Tibial artery (tissue), 4 donors: Measurements from ENCODE around the gene CDH4.

Source experiments
- DNase-seq, 2 donors: peaks; one replicate each; pipeline ENCODE4 v3.0.0-alpha.2; 2019
- H3K27ac ChIP-seq, 2 donors: fragments of 200-600 bp; sonication (generic) in 1 of 2; 1 replicate in 1 of 2; 2 replicates in 1 of 2; pipeline ENCODE4 v1.5.1; 2018 to 2019; ENCODE audit warnings: mild to moderate bottlenecking in 1 of 2
- H3K27me3 ChIP-seq, 2 donors: fragments of 200-600 bp; sonication (generic) in 1 of 2; one replicate each; pipeline versions ENCODE4 v1.5.1 to v1.6.0; 2016 to 2019
- H3K36me3 ChIP-seq, 3 donors: fragments of 200-600 bp; sonication (generic) in 2 of 3; one replicate each; pipeline ENCODE4 v1.5.1; 2016 to 2019; ENCODE audit warnings: mild to moderate bottlenecking in 2 of 3
- H3K4me1 ChIP-seq, 4 donors: fragments of 200-600 bp; sonication (generic) in 2 of 4; 1 replicate in 3 of 4; 2 replicates in 1 of 4; pipeline ENCODE4 v1.5.1; 2016 to 2019
- H3K4me3 ChIP-seq, 2 donors: fragments of 200-600 bp; sonication (generic) in 1 of 2; 1 replicate in 1 of 2; 2 replicates in 1 of 2; pipeline ENCODE4 v1.5.1; 2018 to 2019; ENCODE audit warnings: mild to moderate bottlenecking in 2 of 2
- H3K9me3 ChIP-seq, 3 donors: fragments of 200-600 bp; sonication (generic) in 1 of 3; one replicate each; pipeline ENCODE4 v1.5.1; 2016 to 2019
- intact Hi-C: fragments of 100-400 bp; cut with DNase I; formaldehyde crosslinking; loops from one replicate; pipeline ENCODE4 v1.15.0; 2023; ENCODE audit warnings: low total_unique reads
- TF ChIP-seq, protein P1 (sequence below), 2 experiments: fragments of 200-600 bp in 1 of 2; fragments of 450-650 bp in 1 of 2; IDR thresholded peaks; one replicate each; pipeline ENCODE4 v1.5.1; 2017 to 2019; ENCODE audit warnings: antibody characterized with exemption in 2 of 2, mild to moderate bottlenecking in 1 of 2, moderate library complexity in 1 of 2

The CDH4 gene

DNA sequence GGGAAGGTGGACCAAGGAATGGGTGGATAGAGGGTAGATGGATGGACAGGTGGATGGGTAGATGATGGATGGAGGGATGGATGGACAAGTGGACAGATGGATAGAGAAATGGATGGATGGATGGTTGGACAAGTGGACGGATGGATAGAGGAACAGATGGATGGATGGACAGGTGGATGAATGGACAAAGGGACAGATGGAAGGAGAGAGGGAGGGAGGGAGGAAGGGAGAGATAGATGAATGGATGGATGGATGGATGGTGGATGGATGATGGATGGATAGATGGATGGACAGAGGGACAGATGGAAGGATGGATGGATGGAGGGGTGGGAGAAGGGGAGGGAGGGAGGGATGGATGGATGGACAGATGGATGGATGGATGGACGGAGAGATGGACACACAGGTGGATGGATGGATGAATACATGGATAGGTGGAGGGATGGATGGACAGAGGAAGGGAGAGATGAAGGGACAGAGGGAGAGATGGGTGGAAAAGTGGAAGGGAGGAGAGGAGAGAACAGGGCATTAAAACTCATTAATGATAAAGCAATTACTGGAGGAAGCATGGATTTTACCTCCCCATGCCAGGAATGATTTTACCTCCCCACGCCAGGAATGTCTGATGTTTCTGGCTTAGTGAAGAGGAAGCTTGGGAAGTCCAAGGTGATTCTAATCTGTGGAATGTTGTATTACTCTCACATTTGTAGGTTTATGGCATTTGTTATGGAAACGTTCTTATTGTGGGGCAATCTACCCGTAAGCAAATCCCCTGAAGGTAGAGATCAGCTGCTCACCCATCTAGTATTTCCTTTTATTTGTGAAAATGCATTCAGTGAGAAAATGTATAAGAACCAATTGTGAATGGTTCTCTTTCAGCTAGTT, 430.3 kb downstream of the CDH4 start:
- Histone ChIP-seq H3K4me1 (peaks cover 0 to 8% (median 0%) of the 10 kb centered on the region in 4 donors), H3K27me3 (peaks cover 0 to 33% of the 10 kb centered on the region in 2 donors), H3K27ac (no peak overlapping the region), H3K36me3 (no peaks in the 10 kb centered on the region), H3K4me3 (no peak overlapping the region), H3K9me3 (no peaks in the 10 kb centered on the region)
- DNase-seq = no peak
- TF ChIP-seq, protein P1, sequence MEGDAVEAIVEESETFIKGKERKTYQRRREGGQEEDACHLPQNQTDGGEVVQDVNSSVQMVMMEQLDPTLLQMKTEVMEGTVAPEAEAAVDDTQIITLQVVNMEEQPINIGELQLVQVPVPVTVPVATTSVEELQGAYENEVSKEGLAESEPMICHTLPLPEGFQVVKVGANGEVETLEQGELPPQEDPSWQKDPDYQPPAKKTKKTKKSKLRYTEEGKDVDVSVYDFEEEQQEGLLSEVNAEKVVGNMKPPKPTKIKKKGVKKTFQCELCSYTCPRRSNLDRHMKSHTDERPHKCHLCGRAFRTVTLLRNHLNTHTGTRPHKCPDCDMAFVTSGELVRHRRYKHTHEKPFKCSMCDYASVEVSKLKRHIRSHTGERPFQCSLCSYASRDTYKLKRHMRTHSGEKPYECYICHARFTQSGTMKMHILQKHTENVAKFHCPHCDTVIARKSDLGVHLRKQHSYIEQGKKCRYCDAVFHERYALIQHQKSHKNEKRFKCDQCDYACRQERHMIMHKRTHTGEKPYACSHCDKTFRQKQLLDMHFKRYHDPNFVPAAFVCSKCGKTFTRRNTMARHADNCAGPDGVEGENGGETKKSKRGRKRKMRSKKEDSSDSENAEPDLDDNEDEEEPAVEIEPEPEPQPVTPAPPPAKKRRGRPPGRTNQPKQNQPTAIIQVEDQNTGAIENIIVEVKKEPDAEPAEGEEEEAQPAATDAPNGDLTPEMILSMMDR (IDR thresholded peaks at IDR 0.05) = no peak
- intact Hi-C loops = no loop called here

DNA sequence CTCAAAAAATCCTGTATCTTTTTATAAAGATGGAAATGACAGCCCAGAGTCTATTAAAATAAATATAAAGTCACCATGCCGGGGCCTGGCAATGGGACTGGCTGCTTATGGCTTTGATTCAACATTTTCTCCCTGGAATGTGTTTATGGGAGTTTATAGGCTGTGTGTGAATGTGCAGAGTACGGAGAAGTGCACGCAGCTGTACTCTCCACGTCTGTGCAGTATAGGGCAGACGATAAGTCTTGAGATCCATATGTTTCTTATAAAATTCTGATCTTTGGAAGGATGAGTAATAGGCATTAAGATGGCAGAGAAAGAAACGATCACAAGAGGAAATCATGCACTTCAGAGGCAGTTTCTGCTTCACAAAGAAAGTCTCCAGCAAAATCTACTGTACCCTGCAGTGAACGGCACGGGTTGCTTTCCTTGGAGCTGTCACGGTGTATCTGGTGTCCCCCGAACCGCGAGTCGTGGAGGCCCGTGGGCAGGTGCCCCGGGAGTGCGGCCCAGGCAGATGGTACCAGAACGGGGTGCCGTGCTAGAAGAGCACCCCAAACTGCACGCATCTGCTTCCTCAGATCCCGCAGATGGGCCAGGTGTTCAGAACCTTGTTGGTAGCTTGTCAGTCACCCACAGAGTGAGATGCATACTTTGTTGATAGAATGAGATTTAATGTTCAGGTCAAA, 431.1 kb downstream of the CDH4 start:
- peaks cover 0 to 33% of the 10 kb centered on the region in 2 donors for H3K27me3 ChIP-seq
- H3K27ac ChIP-seq = no peak overlapping the region
- H3K4me1 ChIP-seq = peaks cover 0 to 8% (median 0%) of the 10 kb centered on the region in 4 donors
- no peak overlapping the region for H3K4me3 ChIP-seq
- TF ChIP-seq, protein P1 (IDR thresholded peaks at IDR 0.05) = no peak
- no peak for DNase-seq
- intact Hi-C loops = no loop called here
- no peaks in the 10 kb centered on the region for H3K9me3 ChIP-seq
- no peaks in the 10 kb centered on the region for H3K36me3 ChIP-seq

DNA sequence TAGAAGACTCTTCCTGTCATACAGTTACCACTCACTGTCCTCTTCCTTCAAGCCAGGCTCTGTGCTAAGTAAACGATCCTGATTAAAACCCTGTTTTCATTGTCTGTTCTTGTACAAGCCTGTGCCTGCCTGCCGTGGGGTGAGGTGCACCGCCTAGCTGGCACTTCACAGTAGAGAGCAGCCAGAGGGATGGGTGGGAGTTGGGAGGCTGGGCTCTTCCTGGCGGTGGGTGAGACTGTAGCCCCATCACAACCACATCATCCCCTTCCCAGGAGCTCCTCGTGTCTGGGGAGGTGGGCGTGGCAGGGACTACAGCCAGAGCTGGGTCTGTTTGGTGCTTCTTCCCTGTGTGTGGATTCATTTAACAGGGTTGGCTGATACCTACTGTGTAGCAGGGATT, 431.7 kb downstream of the CDH4 start:
- TF ChIP-seq, protein P1 (IDR thresholded peaks at IDR 0.05) = no peak
- intact Hi-C loops = no loop called here
- no peak for DNase-seq
- H3K27me3 ChIP-seq = peaks cover 0 to 33% of the 10 kb centered on the region in 2 donors
- no peak overlapping the region for H3K27ac ChIP-seq
- no peaks in the 10 kb centered on the region for H3K36me3 ChIP-seq
- no peaks in the 10 kb centered on the region for H3K9me3 ChIP-seq
- peaks cover 0 to 8% (median 0%) of the 10 kb centered on the region in 4 donors for H3K4me1 ChIP-seq
- H3K4me3 ChIP-seq = no peak overlapping the region

DNA sequence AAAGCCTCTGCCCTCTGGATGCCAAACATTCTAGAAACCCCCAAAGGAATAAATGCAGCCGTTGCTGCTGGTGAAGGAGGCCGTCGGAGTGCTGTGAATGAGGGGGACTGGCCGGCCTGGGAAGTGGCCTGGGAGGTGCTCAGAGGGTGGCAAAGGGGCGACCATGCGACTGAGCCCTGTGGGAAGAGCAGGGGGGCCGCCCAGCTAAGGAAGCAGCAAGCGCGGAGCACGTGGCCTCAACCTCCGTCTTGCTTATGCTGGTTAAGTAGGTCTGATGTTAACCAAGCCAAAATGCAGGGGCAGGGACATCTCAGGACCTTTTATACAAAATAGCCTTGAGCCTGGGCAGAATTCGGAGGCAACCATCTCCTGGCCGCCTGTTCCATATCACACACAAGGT, 432.1 kb downstream of the CDH4 start:
- no peaks in the 10 kb centered on the region for H3K36me3 ChIP-seq
- peaks cover 0 to 8% (median 0%) of the 10 kb centered on the region in 4 donors for H3K4me1 ChIP-seq
- DNase-seq = no peak
- H3K9me3 ChIP-seq = no peaks in the 10 kb centered on the region
- H3K27ac ChIP-seq = no peak overlapping the region
- peaks cover 0 to 33% of the 10 kb centered on the region in 2 donors for H3K27me3 ChIP-seq
- no peak overlapping the region for H3K4me3 ChIP-seq
- intact Hi-C loops = no loop called here
- TF ChIP-seq, protein P1 (IDR thresholded peaks at IDR 0.05) = no peak

DNA sequence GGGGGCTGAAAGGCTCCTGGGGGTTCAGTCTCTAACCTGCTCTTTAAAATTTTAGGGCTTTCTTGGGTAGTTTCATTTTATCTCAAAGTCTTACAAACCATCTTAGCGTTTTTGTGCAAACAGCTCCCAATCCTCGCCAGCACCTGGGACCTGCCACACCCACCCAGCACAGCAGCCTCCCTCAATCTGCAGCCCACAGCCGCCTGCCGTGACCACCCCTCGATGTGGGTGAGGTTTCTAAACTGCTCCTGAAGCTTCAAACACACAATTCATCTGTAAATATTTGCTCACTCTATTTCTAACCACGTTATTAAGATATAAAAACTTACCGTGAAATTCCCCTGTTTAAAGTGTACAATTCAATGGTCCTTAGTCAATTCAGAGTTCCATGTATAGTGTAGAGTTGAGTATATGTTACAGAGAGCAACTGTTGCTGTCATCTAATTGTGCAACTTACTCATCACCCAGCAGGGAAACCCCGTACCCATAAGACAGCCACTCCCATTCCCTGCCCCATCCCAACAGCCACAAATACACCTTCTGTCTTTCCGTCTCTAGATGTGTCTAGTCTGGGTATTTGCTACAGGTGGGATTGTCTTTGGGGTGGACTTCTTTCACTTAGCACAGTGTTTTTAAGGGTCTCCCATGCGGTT, 432.6 kb downstream of the CDH4 start:
- Histone ChIP-seq H3K27ac (no peak overlapping the region), H3K36me3 (no peaks in the 10 kb centered on the region), H3K4me3 (no peak overlapping the region), H3K4me1 (peaks cover 0 to 8% (median 0%) of the 10 kb centered on the region in 4 donors), H3K27me3 (peaks cover 0 to 30% of the 10 kb centered on the region in 2 donors), H3K9me3 (no peaks in the 10 kb centered on the region)
- intact Hi-C loops = no loop called here
- no peak for DNase-seq
- TF ChIP-seq, protein P1 (IDR thresholded peaks at IDR 0.05) = no peak
